Measurements from ENCODE around the gene MRPL40.
"Not testable (repeated sequence)": the region's sequence is repeated elsewhere in the genome, so short reads cannot be mapped to it uniquely, and the experiment has no call there.

Gene MRPL40

DNA sequence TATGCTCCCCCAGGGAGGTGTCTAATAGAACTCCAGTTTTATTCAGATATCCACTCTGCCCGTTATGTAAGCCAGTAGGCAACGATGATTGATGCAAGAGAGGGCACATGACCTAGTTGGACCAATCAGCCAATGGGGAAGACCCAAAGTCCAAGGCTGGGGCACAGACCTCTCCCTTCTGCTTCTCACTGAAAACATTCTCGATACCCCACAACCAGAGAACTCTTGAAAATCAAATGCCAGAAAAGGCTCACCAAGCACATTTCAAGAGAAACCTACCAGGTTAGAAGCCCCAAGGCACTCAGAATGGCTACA is 8.2 kb upstream of the MRPL40 start:
- no peak overlapping the region for H3K4me3 ChIP-seq (ENCODE audit: low read depth, low read length)
- DNase-seq (ENCODE audit: low read depth) = no peak
- TF ChIP-seq, protein P1, sequence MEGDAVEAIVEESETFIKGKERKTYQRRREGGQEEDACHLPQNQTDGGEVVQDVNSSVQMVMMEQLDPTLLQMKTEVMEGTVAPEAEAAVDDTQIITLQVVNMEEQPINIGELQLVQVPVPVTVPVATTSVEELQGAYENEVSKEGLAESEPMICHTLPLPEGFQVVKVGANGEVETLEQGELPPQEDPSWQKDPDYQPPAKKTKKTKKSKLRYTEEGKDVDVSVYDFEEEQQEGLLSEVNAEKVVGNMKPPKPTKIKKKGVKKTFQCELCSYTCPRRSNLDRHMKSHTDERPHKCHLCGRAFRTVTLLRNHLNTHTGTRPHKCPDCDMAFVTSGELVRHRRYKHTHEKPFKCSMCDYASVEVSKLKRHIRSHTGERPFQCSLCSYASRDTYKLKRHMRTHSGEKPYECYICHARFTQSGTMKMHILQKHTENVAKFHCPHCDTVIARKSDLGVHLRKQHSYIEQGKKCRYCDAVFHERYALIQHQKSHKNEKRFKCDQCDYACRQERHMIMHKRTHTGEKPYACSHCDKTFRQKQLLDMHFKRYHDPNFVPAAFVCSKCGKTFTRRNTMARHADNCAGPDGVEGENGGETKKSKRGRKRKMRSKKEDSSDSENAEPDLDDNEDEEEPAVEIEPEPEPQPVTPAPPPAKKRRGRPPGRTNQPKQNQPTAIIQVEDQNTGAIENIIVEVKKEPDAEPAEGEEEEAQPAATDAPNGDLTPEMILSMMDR (IDR thresholded peaks at IDR 0.05; ENCODE audit: low read depth, low read length, missing control alignments) = no peak

DNA sequence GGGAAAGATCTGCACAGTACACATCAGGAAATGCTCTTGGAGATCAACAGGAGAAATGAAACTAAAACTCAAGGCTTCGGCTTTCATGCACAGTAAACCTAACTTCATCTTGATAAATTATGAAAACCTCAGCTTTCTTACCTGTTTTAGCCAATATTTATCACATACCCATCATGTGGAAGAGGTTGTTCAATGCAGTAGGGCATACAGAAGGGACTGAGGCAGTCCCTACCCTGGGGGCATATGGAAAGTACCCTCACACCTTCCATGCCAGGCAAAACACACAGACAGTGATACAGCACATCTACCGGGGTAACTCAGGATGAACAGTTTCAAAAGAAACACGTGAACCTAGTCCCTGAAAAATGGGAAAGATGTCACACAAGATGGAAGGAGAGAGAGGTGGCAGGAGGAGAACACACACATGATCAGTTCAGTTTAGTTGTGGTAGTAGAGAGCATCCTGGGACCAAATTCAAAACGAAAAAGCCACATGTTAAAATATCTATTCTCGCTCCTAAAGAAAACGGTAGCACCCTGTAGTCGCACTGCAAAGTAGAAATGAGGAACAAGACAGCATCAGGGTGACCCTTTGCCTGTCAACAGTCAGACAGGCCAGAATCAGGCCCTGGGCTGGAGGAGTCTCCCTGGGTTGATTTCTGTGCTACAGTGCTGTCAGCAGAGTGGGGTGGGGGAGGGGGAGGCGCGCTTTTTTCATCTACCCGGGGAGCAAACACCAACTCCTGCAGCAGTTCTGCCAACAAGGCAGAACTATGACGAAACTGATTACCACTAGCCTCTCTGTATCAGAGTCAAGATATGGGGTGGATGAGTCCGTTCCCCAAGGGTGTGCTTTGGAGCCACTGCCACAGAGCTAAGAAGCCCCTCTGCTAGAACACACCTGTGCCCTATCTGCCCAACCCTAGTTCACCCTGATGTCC is 2.1 kb upstream of the MRPL40 start:
- peak overlapping the region; percentile 93 for H3K4me3 ChIP-seq (ENCODE audit: low read depth, low read length)
- DNase-seq (ENCODE audit: low read depth) = no peak
- TF ChIP-seq, protein P1 (IDR thresholded peaks at IDR 0.05; ENCODE audit: low read depth, low read length, missing control alignments) = no peak

DNA sequence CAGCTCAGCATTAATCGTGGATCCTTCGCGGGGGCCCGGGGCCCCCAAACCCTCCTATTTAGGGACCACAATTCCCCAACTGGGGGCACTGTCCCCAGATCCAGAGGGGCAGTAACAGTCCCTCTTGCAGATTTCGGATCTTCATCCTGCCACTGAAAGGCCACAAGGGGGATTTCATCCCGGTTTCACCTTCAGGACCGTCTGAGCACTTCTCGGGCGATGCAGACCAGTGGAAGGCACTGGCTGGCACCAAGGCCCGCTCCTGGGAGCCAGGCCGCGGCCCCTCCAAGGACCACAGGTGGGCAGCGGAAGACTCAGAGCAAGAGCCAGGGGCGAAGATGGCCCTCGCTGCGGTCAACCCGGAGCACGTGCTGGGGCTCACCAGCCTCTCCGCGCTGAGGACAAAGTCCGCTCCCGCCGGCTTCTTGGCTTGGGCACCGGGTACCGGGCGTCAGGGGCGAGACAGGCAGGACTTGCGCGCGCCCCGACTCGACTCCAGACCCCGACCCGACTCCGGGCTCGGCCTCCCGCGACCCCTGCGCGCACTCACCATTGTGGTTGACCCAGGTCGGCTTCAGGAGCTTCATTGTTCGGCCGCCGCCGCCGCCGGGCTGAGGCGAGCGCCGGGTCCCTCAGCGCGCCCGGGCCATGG is 1.3 kb upstream of the MRPL40 start:
- H3K4me3 ChIP-seq (ENCODE audit: low read depth, low read length) = peak overlapping the region; percentile 93
- TF ChIP-seq, protein P1 (IDR thresholded peaks at IDR 0.05; ENCODE audit: low read depth, low read length, missing control alignments) = peak; percentile 10
- no peak for DNase-seq (ENCODE audit: low read depth)

DNA sequence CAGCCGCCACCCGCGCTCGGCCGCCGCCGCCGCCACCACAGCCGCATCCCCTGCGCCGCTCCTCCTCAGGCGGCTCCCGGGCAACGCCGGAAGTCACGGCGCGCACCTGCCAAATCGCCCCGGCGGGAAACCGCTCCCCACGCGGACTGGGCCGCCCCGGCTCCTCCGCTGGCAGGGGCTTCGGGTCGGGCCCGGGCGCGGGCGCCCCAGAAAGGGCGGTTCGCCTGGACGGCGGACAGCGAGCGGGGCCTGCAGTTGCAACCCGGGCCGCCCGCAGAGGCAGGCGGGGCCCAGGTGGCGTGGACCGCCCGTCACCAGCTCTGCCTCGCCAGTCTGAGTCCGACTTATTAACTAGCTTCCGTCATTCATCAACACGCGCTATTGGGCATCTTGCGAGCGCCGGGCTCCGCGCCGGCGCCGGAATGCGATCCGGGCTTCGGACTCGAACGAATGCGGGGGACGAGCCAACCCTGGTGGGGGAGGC is 654 bp upstream of the MRPL40 start, which contains the start of gene HIRA:
HIRA (minus strand) TSS at position 85 of the 484 bp plus-strand sequence. CDS start 257 bp downstream, outside the sequence.
- peak within 1 kb of the TSS; percentile 93 for H3K4me3 ChIP-seq (ENCODE audit: low read depth, low read length)
- no peak for DNase-seq (ENCODE audit: low read depth)
- TF ChIP-seq, protein P1 (IDR thresholded peaks at IDR 0.05; ENCODE audit: low read depth, low read length, missing control alignments) = no peak

DNA sequence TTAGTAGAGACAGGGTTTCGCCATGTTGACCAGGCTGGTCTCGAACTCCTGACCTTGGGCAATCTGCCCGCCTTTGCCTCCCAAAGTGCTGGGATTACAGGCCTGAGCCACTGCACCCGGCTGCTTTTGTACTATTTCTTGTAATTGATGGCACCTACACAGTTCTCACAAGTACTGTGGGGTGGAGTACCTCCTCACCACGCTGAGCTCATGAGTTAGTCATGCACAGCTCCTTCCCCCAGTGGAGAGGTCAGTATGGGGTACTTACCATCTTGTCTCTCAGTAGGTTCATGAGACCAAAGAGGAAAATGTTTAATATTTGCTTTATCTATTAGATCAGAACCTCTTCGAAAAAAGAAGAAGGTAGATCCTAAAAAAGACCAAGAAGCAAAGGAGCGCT is 2.1 kb downstream of the MRPL40 start:
- DNase-seq (ENCODE audit: low read depth) = no peak
- TF ChIP-seq, protein P1 (IDR thresholded peaks at IDR 0.05; ENCODE audit: low read depth, low read length, missing control alignments) = no peak
- no peak overlapping the region for H3K4me3 ChIP-seq (ENCODE audit: low read depth, low read length)

DNA sequence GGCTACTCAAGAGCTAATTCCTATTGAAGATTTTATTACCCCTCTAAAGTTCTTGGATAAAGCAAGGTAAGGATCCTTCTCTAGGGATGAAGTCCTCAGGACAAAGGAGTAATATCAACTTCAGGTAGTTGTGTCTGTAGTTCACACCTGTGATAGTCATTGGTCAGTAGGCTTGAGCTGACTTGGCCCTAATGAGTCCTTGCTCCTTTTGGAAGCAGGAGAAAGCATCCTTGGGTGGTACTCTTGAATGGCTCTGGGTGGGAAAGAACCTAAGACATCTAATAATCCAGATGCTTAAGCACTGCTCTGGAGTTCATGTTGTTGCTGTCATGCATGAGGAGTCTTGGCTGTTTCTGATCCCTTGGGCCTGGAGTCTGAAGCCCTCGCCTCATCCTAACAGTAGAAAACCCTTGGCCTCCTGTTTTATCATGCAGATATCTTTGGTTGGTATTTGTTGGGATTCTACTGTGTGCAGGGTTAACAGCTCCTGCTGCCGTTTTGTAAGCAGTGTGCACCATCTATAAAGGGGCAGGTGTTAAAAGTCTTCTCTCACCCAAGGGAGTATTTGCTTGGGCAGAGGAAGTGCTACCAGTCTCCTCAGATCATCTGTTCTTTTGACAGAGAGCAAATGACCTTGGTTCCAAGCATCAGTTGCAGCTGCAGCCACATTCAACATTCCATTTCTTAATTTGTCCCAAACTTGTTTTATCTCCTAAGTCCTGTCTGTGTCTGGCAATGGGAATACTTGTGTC is 2.7 kb downstream of the MRPL40 start:
- no peak overlapping the region for H3K4me3 ChIP-seq (ENCODE audit: low read depth, low read length)
- DNase-seq (ENCODE audit: low read depth) = no peak
- TF ChIP-seq, protein P1 (IDR thresholded peaks at IDR 0.05; ENCODE audit: low read depth, low read length, missing control alignments) = no peak

DNA sequence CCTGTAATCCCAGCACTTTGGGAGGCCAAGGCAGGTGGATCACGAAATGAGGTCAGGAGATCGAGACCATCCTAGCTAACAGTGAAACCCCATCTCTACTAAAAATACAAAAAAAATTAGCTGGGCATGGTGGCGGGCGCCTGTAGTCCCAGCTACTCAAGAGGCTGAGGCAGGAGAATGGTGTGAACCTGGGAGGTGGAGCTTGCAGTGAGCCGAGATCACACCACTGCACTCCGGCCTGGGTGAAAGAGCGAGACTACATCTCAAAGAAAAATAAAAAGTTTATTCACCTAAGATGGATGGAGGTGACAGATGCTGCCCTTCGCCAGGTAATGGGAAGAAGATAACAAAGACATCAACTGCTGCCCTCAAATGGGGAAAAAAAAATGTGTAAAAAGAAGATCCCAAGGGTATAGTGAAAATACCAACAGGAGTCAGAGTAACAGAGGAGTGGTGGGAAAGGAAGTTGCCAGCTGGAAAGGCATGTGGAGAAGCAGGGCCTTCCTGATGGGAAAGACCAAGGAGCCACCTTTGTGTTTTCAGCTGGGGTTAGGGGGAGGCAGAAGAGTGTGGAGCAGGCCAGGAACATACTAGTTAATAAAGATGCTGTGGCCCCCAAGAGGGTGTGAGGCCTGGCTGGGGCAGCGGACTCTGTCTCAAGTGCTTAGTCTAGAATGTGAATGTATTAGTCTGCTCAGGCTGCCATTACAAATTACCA is 4.3 kb downstream of the MRPL40 start:
- not testable (repeated sequence) for DNase-seq (ENCODE audit: low read depth); H3K4me3 ChIP-seq (ENCODE audit: low read depth, low read length)
